Chondrocyte (in vitro differentiated cells): ENCODE data around the gene CFAP77. TPM values are rescaled to one million over a fixed set of nuclear protein-coding genes. Genes with fewer than 3 reads are reported as not detected.

Source experiments
- DNase-seq: peaks from one replicate; pipeline ENCODE4 v3.0.0; 2021; ENCODE audit warnings: mixed read lengths, low spot score
- H3K27ac Mint-ChIP-seq: one replicate; pipeline ENCODE4 v1.8.0; 2021; ENCODE audit warnings: mild to moderate bottlenecking, moderate library complexity, mixed read lengths; ENCODE audit not compliant: unreplicated experiment
- H3K27me3 Mint-ChIP-seq: 2 replicates; pipeline ENCODE4 v1.8.0; 2021; ENCODE audit warnings: low read depth, mixed read lengths
- H3K36me3 Mint-ChIP-seq: 2 replicates; pipeline ENCODE4 v1.8.0; 2021; ENCODE audit warnings: low read depth, mixed read lengths
- H3K4me1 Mint-ChIP-seq: 2 replicates; pipeline ENCODE4 v1.8.0; 2021; ENCODE audit warnings: low read depth, mild to moderate bottlenecking, mixed read lengths
- H3K4me3 Mint-ChIP-seq: one replicate; pipeline ENCODE4 v1.8.0; 2021; ENCODE audit warnings: mild to moderate bottlenecking, moderate library complexity, mixed read lengths; ENCODE audit not compliant: unreplicated experiment
- H3K9me3 Mint-ChIP-seq: 2 replicates; pipeline ENCODE4 v1.8.0; 2021; ENCODE audit warnings: low read depth, mixed read lengths
- total RNA-seq: library from RNA; stranded (reverse); gene quantifications from 3 replicates; pipeline ENCODE4 v1.2.1, GENCODE V29; 2021
- TF ChIP-seq, protein P1 (sequence below): fragments of 200-600 bp; sonication (generic); IDR thresholded peaks from 2 replicates; pipeline ENCODE4 v1.5.0; 2021; ENCODE audit warnings: antibody characterized with exemption, mild to moderate bottlenecking, moderate library complexity

The CFAP77 gene
- total RNA-seq, 1 donor from 2014 or later = 0.47 TPM

DNA sequence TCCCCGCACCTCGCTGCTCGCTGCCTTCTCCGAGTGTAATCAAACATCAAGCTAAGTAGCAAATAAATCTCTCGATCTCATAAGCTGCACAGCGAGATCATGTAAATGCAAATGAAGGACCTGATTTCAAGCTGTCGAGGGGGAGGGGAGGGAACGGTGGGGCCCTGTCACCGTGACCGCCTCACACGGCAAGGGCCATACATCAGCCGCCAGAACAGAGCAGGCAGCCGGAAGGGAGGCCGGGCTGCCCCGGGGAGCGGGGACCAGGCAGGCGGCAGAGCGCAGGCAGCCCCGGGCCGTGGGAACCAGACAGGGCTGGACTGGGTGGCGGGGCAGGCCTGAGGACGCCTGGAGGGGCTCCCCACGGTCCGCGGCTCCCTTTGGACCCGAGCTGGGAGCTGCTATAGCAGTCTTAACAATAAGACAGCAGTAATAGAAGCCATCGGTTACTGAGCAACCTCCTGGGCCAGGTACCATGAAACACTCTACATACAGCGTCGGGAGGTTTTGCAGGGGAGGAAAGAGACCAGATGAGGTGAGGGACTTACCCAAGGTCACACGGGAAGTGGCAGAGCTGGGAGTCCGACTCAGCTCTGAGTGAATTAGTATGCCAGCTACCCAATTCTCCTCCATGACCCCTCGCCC, 76.8 kb downstream of the CFAP77 start:
- H3K27ac Mint-ChIP-seq = no peak overlapping the region
- H3K4me3 Mint-ChIP-seq = no peak overlapping the region
- no peaks in the 10 kb centered on the region for H3K9me3 Mint-ChIP-seq
- no peak for DNase-seq
- peaks cover 1% of the 10 kb centered on the region for H3K36me3 Mint-ChIP-seq
- no peaks in the 10 kb centered on the region for H3K4me1 Mint-ChIP-seq
- H3K27me3 Mint-ChIP-seq = peaks cover 56% of the 10 kb centered on the region
- TF ChIP-seq, protein P1, sequence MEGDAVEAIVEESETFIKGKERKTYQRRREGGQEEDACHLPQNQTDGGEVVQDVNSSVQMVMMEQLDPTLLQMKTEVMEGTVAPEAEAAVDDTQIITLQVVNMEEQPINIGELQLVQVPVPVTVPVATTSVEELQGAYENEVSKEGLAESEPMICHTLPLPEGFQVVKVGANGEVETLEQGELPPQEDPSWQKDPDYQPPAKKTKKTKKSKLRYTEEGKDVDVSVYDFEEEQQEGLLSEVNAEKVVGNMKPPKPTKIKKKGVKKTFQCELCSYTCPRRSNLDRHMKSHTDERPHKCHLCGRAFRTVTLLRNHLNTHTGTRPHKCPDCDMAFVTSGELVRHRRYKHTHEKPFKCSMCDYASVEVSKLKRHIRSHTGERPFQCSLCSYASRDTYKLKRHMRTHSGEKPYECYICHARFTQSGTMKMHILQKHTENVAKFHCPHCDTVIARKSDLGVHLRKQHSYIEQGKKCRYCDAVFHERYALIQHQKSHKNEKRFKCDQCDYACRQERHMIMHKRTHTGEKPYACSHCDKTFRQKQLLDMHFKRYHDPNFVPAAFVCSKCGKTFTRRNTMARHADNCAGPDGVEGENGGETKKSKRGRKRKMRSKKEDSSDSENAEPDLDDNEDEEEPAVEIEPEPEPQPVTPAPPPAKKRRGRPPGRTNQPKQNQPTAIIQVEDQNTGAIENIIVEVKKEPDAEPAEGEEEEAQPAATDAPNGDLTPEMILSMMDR = no peak

DNA sequence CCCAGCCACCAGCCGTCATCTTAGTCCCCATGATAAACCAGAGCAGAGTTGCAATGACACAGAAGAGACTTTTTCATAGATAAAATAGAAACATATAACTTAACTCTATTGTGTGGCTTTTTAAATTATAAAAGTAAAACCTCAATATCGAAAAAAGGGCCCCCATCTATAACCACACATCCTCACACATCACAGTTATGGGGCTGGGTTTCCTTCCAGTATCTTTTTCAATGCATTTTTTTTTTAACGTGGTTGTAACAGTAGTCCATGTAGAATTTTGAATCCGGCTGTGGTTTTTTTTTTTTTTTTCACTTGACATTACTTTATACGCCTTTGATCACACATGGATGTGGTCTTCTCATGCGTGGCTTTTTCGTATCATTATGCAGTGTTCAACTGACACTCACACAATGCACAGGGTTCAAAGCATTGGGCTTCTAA, 77.4 kb downstream of the CFAP77 start:
- H3K4me1 Mint-ChIP-seq = no peaks in the 10 kb centered on the region
- H3K4me3 Mint-ChIP-seq = no peak overlapping the region
- TF ChIP-seq, protein P1 = no peak
- DNase-seq = no peak
- H3K9me3 Mint-ChIP-seq = no peaks in the 10 kb centered on the region
- H3K27ac Mint-ChIP-seq = no peak overlapping the region
- peaks cover 51% of the 10 kb centered on the region for H3K27me3 Mint-ChIP-seq
- H3K36me3 Mint-ChIP-seq = peaks cover 1% of the 10 kb centered on the region

DNA sequence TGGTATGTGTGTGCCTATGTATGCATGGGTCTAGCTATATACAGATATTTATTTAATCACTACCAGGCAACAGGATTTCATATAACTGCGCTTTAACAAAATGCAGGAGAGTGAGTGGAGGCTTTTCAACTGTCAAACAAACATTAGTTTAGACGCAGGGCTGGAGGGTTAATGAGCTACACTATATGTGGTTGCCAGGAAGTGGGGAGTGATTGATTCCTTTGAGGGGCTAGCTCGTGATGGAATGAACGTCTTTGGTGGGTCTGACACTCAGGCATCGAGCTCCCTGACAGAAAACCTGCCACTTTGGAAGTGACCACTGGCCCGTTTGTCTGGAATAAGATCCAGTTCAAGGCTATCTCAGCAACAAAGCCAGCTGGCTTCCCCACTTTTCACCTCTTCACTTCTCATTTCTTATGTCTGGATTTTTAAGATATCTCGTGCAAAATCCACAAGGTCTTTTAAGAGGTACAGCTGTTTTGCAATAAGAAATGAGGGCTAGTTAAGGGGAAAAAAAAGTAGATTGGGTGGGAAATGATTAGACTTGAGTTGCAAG, 78.0 kb downstream of the CFAP77 start:
- no peak overlapping the region for H3K4me3 Mint-ChIP-seq
- no peak for DNase-seq
- peaks cover 50% of the 10 kb centered on the region for H3K27me3 Mint-ChIP-seq
- H3K36me3 Mint-ChIP-seq = peaks cover 1% of the 10 kb centered on the region
- peaks cover 4% of the 10 kb centered on the region for H3K9me3 Mint-ChIP-seq
- TF ChIP-seq, protein P1 = no peak
- no peak overlapping the region for H3K27ac Mint-ChIP-seq
- no peaks in the 10 kb centered on the region for H3K4me1 Mint-ChIP-seq

DNA sequence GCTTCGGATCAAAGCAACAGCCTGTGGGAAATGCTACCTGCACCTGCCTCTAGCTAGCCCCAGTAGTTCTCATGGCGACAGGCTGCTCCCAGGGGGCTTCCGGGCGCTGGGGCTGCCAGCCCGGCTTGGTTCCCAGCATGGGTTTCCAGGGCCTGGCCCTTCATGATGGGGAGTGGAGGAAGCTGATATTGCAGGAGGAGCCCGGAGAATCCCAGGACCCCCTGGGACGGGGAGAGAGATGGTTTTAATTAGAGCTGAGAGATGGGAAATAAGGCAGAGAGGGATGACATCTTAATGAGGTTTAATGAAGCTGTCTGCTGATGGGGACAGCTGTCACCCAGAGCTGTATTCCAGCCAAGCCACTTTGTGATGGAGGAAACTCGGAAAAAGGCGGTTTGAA, 78.6 kb downstream of the CFAP77 start:
- Mint-ChIP-seq H3K4me3 (no peak overlapping the region), H3K36me3 (peaks cover 3% of the 10 kb centered on the region), H3K4me1 (no peaks in the 10 kb centered on the region), H3K27me3 (peaks cover 44% of the 10 kb centered on the region), H3K27ac (no peak overlapping the region), H3K9me3 (peaks cover 8% of the 10 kb centered on the region)
- no peak for DNase-seq
- TF ChIP-seq, protein P1 = no peak

DNA sequence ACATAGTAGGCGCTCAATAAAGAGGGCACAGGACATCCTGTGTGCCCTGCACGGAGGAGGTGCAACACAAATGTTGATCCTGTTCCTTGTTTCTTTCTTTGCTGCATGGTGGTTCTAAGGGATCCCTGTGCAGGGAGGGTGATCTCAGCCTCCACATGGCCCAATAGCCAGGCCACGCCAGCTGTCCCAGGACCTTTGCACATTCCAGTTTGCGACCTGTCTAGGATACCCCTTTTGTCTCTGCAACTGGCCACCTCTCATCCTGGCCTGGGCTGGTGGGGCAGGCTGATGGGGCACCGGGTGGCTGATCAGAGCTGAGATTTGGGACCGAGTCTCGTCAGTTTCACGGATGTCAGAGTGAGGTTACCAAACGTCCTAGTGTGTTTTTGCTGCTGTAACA, 79.5 kb downstream of the CFAP77 start:
- TF ChIP-seq, protein P1 = no peak
- peaks cover 39% of the 10 kb centered on the region for H3K27me3 Mint-ChIP-seq
- H3K9me3 Mint-ChIP-seq = peaks cover 11% of the 10 kb centered on the region
- DNase-seq = no peak
- H3K36me3 Mint-ChIP-seq = peaks cover 3% of the 10 kb centered on the region
- H3K4me3 Mint-ChIP-seq = no peak overlapping the region
- no peak overlapping the region for H3K27ac Mint-ChIP-seq
- no peaks in the 10 kb centered on the region for H3K4me1 Mint-ChIP-seq
